GM12878 (cell line): ENCODE results near the gene HUS1. TPM values are rescaled to one million over a fixed set of nuclear protein-coding genes. Genes with fewer than 3 reads are reported as not detected.
A peak's percentile ranks its signal among the peaks of the same experiment; 100 is the strongest.

Experiments used
- ATAC-seq: fragments of 200-7000 bp; cut with Tn5 transposase; 3 replicates; pipeline ENCODE4 v1.9.1; 2020; ENCODE audit warnings: mild to moderate bottlenecking, moderate library complexity
- BruUV-seq: library from RNA; stranded (reverse); fragments of 400-500 nt; replicated peaks from 2 replicates; lab custom pipeline; 2021; lab: Mats Ljungman, UMichigan
- CTCF ChIA-PET: fragments of 300-600 bp; sonication (Branson Sonifier 250); formaldehyde crosslinking; extraction: SDS; loops from one replicate; lab custom pipeline; 2021; ENCODE audit warnings: inconsistent platforms; lab: Yijun Ruan, JAX
- POLR2A ChIA-PET: fragments of 350-600 bp; formaldehyde crosslinking; extraction: SDS; loops from one replicate; lab custom pipeline; 2021; ENCODE audit warnings: inconsistent platforms; lab: Charles Lee
- RAD21 ChIA-PET: fragments of 300-600 bp; sonication (Branson Sonifier 250); formaldehyde crosslinking; loops from one replicate; lab custom pipeline; 2023; ENCODE audit warnings: antibody characterized with exemption; ENCODE audit not compliant: unreplicated experiment; lab: Charles Lee
- SMC1A ChIA-PET: fragments of 300-600 bp; sonication (Branson Sonifier 250); formaldehyde crosslinking; loops from one replicate; lab custom pipeline; 2023; ENCODE audit not compliant: unreplicated experiment, uncharacterized antibody; lab: Charles Lee
- DNase-seq: peaks from one replicate; pipeline ENCODE4 v3.0.0-alpha.2; 2011; ENCODE audit warnings: low read depth, low spot score
- FAIRE-seq: peaks from 3 replicates; lab custom pipeline; 2011; peaks lifted over from hg19 to GRCh38; lab: Jason Lieb, UNC
- H2AFZ ChIP-seq: 2 replicates; pipeline ENCODE4 v1.6.0; 2011; ENCODE audit warnings: low read depth, low read length, control low read depth; ENCODE audit not compliant: control insufficient read depth
- H3K27ac ChIP-seq: 2 replicates; pipeline ENCODE4 v1.5.1; 2011; ENCODE audit warnings: control low read depth; ENCODE audit not compliant: control insufficient read depth, insufficient read depth
- H3K27me3 ChIP-seq, 2 experiments: replicated peaks in 1 of 2; 2 replicates each; pipeline versions ENCODE4 v1.6.0 to v1.6.1; 2011; ENCODE audit warnings: low read length in 1 of 2; ENCODE audit not compliant: control insufficient read depth in 2 of 2, insufficient read depth in 2 of 2
- H3K36me3 ChIP-seq, 2 experiments: 2 replicates each; pipeline ENCODE4 v1.5.1; 2011; ENCODE audit warnings: low read length in 1 of 2; ENCODE audit not compliant: control insufficient read depth in 2 of 2, insufficient read depth in 2 of 2
- H3K4me1 ChIP-seq: 2 replicates; pipeline ENCODE4 v1.6.1; 2011; ENCODE audit warnings: mild to moderate bottlenecking, low read length, moderate library complexity, mixed read lengths; ENCODE audit not compliant: control insufficient read depth, insufficient read depth
- H3K4me2 ChIP-seq: 2 replicates; pipeline ENCODE4 v1.6.0; 2011; ENCODE audit warnings: control low read depth; ENCODE audit not compliant: control insufficient read depth, insufficient read depth
- H3K4me3 ChIP-seq: fragments of 200-600 bp; sonication (generic); 2 replicates; pipeline ENCODE4 v1.5.1; 2016
- H3K79me2 ChIP-seq: 2 replicates; pipeline ENCODE4 v1.6.0; 2011; ENCODE audit warnings: low read length; ENCODE audit not compliant: control insufficient read depth, insufficient read depth
- H3K9ac ChIP-seq: 2 replicates; pipeline ENCODE4 v1.8.0; 2011; ENCODE audit warnings: low read length, control low read depth, mixed read lengths; ENCODE audit not compliant: control insufficient read depth, insufficient read depth
- H3K9me3 ChIP-seq: replicated peaks from 3 replicates; pipeline ENCODE4 v1.5.1; 2011; ENCODE audit warnings: mild to moderate bottlenecking, low read length; ENCODE audit not compliant: control insufficient read depth, insufficient read depth
- H4K20me1 ChIP-seq: 2 replicates; pipeline ENCODE4 v1.6.0; 2011; ENCODE audit not compliant: control insufficient read depth, insufficient read depth
- BCL3 ChIP-seq: IDR thresholded peaks from 2 replicates; pipeline ENCODE4 v1.6.1; 2011; ENCODE audit warnings: borderline replicate concordance, low read depth, mild to moderate bottlenecking, moderate library complexity, low read length; ENCODE audit not compliant: insufficient read depth, poor library complexity, severe bottlenecking
- CHD4 ChIP-seq: fragments of 200-600 bp; sonication (generic); IDR thresholded peaks from 2 replicates; pipeline ENCODE4 v1.6.1; 2016; ENCODE audit warnings: mild to moderate bottlenecking
- HCFC1 ChIP-seq: fragments of 150-350 bp; IDR thresholded peaks from 2 replicates; pipeline ENCODE4 v1.6.1; 2014; ENCODE audit warnings: low read length
- HDAC6 ChIP-seq: fragments of 200-600 bp; sonication (generic); IDR thresholded peaks from one replicate; pipeline ENCODE4 v1.8.0; 2017; ENCODE audit warnings: antibody characterized with exemption; ENCODE audit not compliant: unreplicated experiment
- MEF2A ChIP-seq: IDR thresholded peaks from 2 replicates; pipeline ENCODE4 v1.6.1; 2011; ENCODE audit warnings: low read depth, mild to moderate bottlenecking, low read length, moderate library complexity; ENCODE audit not compliant: insufficient read depth
- NR2C1 ChIP-seq: fragments of 450-650 bp; IDR thresholded peaks from 2 replicates; pipeline ENCODE4 v1.6.1; 2017; ENCODE audit warnings: antibody characterized with exemption, mild to moderate bottlenecking, moderate library complexity
- PAX5 ChIP-seq: IDR thresholded peaks from 2 replicates; pipeline ENCODE4 v1.6.1; 2011; ENCODE audit warnings: low read depth, low read length, borderline replicate concordance
- PML ChIP-seq: IDR thresholded peaks from 2 replicates; pipeline ENCODE4 v1.6.1; 2012; ENCODE audit warnings: low read length, inconsistent platforms
- RBBP5 ChIP-seq: fragments of 200-600 bp; sonication (generic); conservative IDR thresholded peaks from 2 replicates; pipeline ENCODE4 v1.6.1; 2016
- SMC3 ChIP-seq: IDR thresholded peaks from 2 replicates; pipeline ENCODE4 v1.6.1; 2011; ENCODE audit warnings: low read length, improper control_type of control experiment, borderline replicate concordance
- STAT1 ChIP-seq: fragments of 450-650 bp; conservative IDR thresholded peaks from 2 replicates; pipeline ENCODE4 v1.6.1; 2014; ENCODE audit warnings: antibody characterized with exemption, mild to moderate bottlenecking
- WRNIP1 ChIP-seq: IDR thresholded peaks from 2 replicates; pipeline ENCODE4 v1.6.1; 2011; ENCODE audit warnings: low read depth, low read length, improper control_type of control experiment, borderline replicate concordance
- YY1 ChIP-seq: IDR thresholded peaks from 2 replicates; pipeline ENCODE4 v1.6.1; 2011; ENCODE audit warnings: low read depth, mild to moderate bottlenecking, low read length
- WGBS: methylation state at CpG from one replicate; pipeline ENCODE4 v1.1.6; 2016; ENCODE audit warnings: low lambda C conversion rate; ENCODE audit not compliant: insufficient replicate concordance, insufficient coverage; ENCODE audit errors: missing lambda C conversion rate; 5-methylcytosine and 5-hydroxymethylcytosine counted together
- in situ Hi-C: fragments of 300-500 bp; cut with MboI; formaldehyde crosslinking; loops from 9 replicates; pipeline ENCODE4 v1.14.3; 2018; ENCODE audit warnings: mixed read lengths
- intact Hi-C: fragments of 100-400 bp; cut with micrococcal nuclease; formaldehyde crosslinking; loops from one replicate; pipeline ENCODE4 v1.14.2; 2022; ENCODE audit not compliant: unreplicated experiment
- polyA plus RNA-seq, 11 experiments: library from polyadenylated mRNA; depleted of rRNA in 4 of 11; unstranded in 6 of 11; stranded (reverse) in 5 of 11; fragments of >200 nt; fragmentation: Nextera tagmentation in 4 of 11; fragmentation: Illumina TruSeq in 1 of 11; extraction: Ambion mirVana in 4 of 11; extraction: Trizol in 1 of 11; gene quantifications; 1 replicate in 1 of 11; 2 replicates in 10 of 11; pipeline versions ENCODE4 v1.2.1 to v1.2.3, GENCODE V29; 2011 to 2016; ENCODE audit warnings: inconsistent platforms in 2 of 11, missing spikeins in 2 of 11, low read depth in 1 of 11
- total RNA-seq, 4 experiments: library from RNA; depleted of rRNA in 3 of 4; stranded (reverse); fragments of >200 nt in 3 of 4; fragmentation: Illumina TruSeq in 1 of 4; extraction: Trizol in 1 of 4; gene quantifications; 2 replicates each; pipeline versions ENCODE4 v1.2.1 to v1.2.3, GENCODE V29; 2013 to 2021

Gene HUS1
- total and polyA plus RNA-seq, 10 of the 15 experiments (the other 5 are each of a cell fraction or from before 2014, with no cell fraction given), result 10.4 to 35.5 (median 22.6) TPM

GRCh38 chr7:47944536-47945260 is 34.7 kb downstream of the HUS1 start:
- H3K4me1 ChIP-seq, result no peaks in the 10 kb centered on the region
- intact Hi-C loops, result loop anchor here (1.0 to 2.0 kb wide), 3 partner anchors 24 to 210 kb away; no protein-coding TSS in a partner anchor
- no peak overlapping the region for H3K9ac ChIP-seq
- TF ChIP-seq MEF2A, result no peak
- no peaks in the 10 kb centered on the region for H3K9me3 ChIP-seq
- no peaks in the 10 kb centered on the region for H4K20me1 ChIP-seq
- H3K36me3 ChIP-seq, result no peaks in the 10 kb centered on the region
- ChIA-PET POLR2A (no interaction called here), SMC1A (interaction anchor here (0.7 to 2.6 kb wide), 26 partner anchors 8 to 478 kb away, joined by 3 to 33 read pairs (median 4); no protein-coding TSS in a partner anchor), RAD21 (interaction anchor here (0.9 to 4.1 kb wide), 18 partner anchors 8 to 210 kb away, joined by 3 to 53 read pairs (median 5); no protein-coding TSS in a partner anchor), CTCF (interaction anchor here (0.6 to 4.5 kb wide), 39 partner anchors 9 to 1846 kb away, joined by 3 to 68 read pairs (median 5); no protein-coding TSS in a partner anchor)
- ATAC-seq (peak; percentile 24), FAIRE-seq (no peak), DNase-seq (no peak)
- in situ Hi-C loops, result loop anchor here (5.0 to 25.0 kb wide), 2 partner anchors 168 to 1818 kb away; partner anchors contain the start of gene VWC2
- no peak overlapping the region for H3K4me2 ChIP-seq
- 47% methylated on average over 12 of the region's 12 CpGs for WGBS
- H2AFZ ChIP-seq, result no peak overlapping the region
- BruUV-seq, result no TSS peak
- no peak overlapping the region for H3K27ac ChIP-seq
- H3K27me3 ChIP-seq, result no peaks in the 10 kb centered on the region; a peak in 2 of 4 replicates
- H3K4me3 ChIP-seq, result no peak overlapping the region
- H3K79me2 ChIP-seq, result no peaks in the 10 kb centered on the region

- in situ Hi-C loops, result loop anchor here (5.0 to 25.0 kb wide), 2 partner anchors 168 to 1818 kb away; partner anchors contain the start of gene VWC2
- no peaks in the 10 kb centered on the region for H3K9me3 ChIP-seq
- POLR2A ChIA-PET, result no interaction called here
- no peaks in the 10 kb centered on the region for H3K36me3 ChIP-seq
- intact Hi-C loops, result loop anchor here (2.0 kb wide), 1 partner anchor 25 kb away; no protein-coding TSS in a partner anchor
- H3K27ac ChIP-seq, result no peak overlapping the region
- H3K27me3 ChIP-seq, result no peaks in the 10 kb centered on the region; a peak in 2 of 4 replicates
- FAIRE-seq (no peak), ATAC-seq (no peak), DNase-seq (no peak)
- CTCF ChIA-PET, result interaction anchor here (0.7 to 4.5 kb wide), 24 partner anchors 10 to 678 kb away, joined by 3 to 68 read pairs (median 8); no protein-coding TSS in a partner anchor
- H3K79me2 ChIP-seq, result no peaks in the 10 kb centered on the region
- H2AFZ ChIP-seq, result no peak overlapping the region
- H3K4me1 ChIP-seq, result peaks cover 3% of the 10 kb centered on the region
- H4K20me1 ChIP-seq, result no peaks in the 10 kb centered on the region
- H3K4me2 ChIP-seq, result no peak overlapping the region
- RAD21 ChIA-PET, result interaction anchor here (1.1 to 4.1 kb wide), 6 partner anchors 29 to 211 kb away, joined by 3 to 53 read pairs (median 10); no protein-coding TSS in a partner anchor
- H3K4me3 ChIP-seq, result no peak overlapping the region
- no peak overlapping the region for H3K9ac ChIP-seq
- 48% methylated on average over 8 of the region's 8 CpGs for WGBS
- no TSS peak for BruUV-seq
- SMC1A ChIA-PET, result interaction anchor here (0.8 to 2.6 kb wide), 15 partner anchors 10 to 212 kb away, joined by 3 to 33 read pairs (median 4); no protein-coding TSS in a partner anchor
- TF ChIP-seq HCFC1 (no peak), HDAC6 (no peak), NR2C1 (no peak), SMC3 (no peak), WRNIP1 (no peak), YY1 (no peak), CHD4 (no peak), STAT1 (no peak), PML (no peak), BCL3 (no peak), PAX5 (no peak), RBBP5 (no peak)
Measured at GRCh38 chr7:47943676-47944474, 35.5 kb downstream of the HUS1 start.
